IPS DF 4.7 (cell line): ENCODE data around the gene SIAH3.

ENCODE experiments used
- DNase-seq: peaks from one replicate; pipeline ENCODE4 v3.0.0-alpha.2; 2013; ENCODE audit warnings: low spot score; ENCODE audit errors: extremely low read depth

The SIAH3 gene

DNA sequence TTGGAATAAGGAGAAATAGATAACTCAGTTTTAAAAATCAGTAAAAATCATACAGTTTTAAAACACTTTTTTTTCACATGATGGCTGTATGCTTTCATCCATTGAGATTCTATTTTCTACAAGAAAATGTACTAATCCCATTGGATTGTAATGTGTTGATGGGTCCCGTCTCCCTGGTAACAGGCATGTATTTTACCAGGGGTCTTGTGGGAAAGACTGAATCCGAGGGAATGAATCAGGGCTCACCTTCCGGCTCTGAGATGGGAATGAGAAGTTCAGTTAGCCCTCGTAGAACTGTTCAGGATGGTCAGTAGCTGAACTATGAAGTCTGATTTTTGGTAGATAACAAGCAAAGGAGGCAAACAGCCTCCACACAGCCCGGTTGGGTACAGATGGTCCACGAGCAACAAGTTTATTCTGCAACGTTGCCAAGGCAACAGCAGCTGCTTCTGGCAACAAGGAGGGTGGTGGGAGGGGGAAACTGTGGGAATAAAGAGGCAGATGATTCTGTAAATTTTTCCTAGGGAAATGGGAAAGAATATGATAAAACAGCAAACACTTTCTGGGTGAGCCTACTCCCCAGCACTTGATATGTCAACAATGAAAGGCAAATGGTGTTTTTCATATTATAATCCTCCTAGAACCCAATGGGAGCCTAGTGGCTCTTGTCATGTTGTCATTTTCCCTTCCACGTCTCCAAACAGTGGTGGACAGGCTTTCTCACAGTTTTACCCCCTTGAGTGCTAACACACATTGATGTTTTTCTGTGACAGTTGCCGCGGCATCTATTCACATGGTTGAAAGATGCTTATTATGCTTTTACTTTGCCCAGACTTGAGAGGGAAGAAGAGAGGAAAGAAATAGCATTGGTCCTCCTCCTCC lies 12.4 kb upstream of the SIAH3 start:
- no peak for DNase-seq

GRCh38 chr13:45861322-45861721 lies 9.8 kb upstream of the SIAH3 start:
- no peak for DNase-seq

GRCh38 chr13:45860240-45860639 lies 8.7 kb upstream of the SIAH3 start:
- DNase-seq, result no peak

GRCh38 chr13:45859705-45860104 lies 8.2 kb upstream of the SIAH3 start:
- no peak for DNase-seq

GRCh38 chr13:45852494-45852893 lies 941 bp upstream of the SIAH3 start:
- no peak for DNase-seq

- no peak for DNase-seq
Observed at GRCh38 chr13:45851956-45852355, 403 bp upstream of the SIAH3 start.

- no peak for DNase-seq
Observed at GRCh38 chr13:45850027-45850613, 1.4 kb downstream of the SIAH3 start.

- DNase-seq, result no peak
Observed at GRCh38 chr13:45849408-45849807, 2.1 kb downstream of the SIAH3 start.

- no peak for DNase-seq
Observed at GRCh38 chr13:45847554-45848224, 3.9 kb downstream of the SIAH3 start.

DNA sequence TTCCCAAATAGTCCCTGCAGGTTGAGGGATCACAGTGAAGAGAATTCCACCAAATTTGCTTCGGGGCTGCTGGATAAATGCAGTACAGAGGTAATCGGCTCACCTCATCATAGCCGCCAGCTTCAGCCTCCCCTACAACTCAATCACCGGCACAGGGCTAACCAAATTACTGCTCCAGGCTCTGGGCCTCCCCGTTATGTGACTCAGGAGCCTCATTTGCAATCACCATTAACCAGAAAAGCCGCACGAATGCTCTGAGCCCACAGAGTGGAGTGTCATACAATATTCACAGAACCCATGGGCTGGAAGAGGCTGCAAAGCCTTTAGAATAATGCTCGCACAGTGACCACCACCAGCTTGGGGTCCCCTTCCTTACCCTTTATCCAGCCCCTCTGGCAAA lies 4.9 kb downstream of the SIAH3 start:
- DNase-seq, result no peak

DNA sequence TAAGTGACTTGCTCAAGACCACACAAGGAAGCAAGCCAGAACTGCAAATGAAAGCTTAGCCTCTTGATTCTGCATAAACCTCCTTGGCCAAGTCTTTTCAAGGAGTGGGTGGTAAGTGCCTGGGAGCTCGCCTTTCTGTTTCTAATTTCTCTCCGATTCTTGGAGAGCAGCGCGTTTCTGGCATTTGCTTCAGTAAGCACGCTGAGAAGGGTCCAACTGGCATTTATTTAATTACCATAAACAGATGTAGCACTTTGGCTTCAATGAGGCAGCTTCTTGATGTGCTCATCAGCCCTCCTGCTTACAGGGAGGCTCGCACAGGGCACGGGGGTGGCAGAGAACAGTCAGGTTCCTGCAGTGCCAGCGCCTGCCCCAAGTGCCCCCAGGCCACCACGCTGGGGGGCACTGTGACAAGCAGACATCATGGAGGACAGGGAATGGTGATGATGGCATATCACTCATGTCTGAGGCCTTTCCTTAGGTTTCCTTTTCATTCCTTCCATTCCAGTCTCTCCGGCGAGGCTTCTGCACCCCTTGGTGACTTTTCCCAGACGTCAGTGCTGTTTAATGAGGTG lies 13.3 kb downstream of the SIAH3 start:
- no peak for DNase-seq

DNA sequence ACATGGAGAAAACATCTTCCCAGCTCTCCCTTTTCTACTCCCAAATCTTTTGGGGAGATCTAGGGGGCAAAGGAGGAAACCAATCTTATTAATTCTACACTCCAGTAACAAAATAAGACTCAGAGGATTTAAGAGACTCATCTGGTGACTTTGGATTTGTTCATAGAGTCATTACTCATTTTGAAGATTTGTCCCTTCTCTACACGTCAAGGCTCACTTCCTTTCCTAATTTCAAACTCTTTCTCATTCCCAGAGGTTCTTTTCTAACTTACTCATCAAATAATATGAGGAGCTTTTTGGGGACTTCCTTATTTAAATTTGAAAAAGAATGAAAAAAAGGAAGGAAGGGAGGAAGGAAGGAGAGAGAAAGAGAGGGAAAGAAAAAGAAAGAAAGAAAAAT lies 14.4 kb downstream of the SIAH3 start:
- no peak for DNase-seq

DNA sequence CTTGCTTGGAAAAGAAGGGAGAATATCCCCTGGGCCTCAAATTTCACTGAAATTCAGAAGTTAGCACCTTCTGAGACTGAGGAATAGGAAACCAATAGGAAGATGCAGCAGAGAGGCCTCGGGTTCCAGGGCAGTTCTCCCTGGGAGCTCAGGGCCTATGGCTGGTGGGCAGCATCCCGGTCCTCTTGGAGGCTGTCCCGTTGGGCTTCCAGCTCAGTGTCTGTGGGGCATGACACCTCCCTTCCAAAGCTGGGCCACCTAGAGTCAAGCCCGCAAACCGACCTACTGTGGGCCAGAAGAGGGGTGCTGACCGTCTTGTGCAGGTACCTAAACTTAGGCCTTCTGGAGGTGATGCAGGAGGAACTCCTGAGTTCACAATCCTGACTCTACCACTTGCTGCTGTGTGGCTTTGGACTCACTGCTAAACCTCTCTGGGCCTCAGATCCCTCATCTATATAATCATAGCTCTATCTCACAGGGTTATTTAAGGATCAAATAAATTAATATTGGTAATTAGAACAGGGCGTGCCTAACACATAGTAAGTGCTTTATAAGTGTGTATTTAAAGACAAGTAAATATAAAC lies 17.1 kb downstream of the SIAH3 start:
- DNase-seq, result no peak

GRCh38 chr13:45833663-45834375 lies 17.7 kb downstream of the SIAH3 start:
- DNase-seq, result no peak

DNA sequence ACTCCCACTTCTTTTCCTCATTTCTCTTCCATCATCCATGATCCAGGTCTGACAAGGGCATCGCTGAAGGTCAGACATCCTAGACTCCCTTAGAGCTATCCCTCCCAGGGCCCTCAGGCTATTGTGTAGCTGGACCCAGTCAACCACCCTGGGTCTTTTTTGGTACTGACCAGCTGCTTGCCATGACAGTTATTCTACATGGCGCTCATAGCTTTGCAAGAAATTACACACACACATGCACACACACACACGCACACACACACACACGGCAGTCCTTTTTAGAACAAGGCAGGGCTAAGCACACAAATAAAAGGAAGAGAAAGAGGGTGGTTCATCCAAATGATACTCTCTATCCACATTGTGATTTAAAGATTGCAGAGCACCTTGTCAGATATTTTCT lies 18.3 kb downstream of the SIAH3 start:
- DNase-seq, result no peak

DNA sequence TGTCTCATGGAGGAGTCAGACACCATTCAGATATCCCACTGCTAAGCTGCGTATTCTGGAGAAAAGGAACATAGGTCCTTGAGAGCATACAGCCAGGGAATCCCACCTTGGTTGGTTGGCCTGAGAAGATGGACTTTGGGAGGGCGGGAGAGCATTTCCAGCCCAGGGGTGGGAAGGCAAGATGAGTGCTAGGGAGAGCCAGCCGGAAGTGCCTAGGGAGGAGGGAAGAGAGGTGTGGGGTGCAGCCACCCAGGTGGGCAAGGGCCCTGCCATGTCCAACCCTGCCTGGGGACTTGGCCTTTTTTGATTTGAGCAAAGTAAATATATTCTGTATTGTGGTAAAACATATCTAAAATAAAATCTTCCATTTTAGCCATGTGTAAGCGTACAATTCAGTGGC lies 19.7 kb downstream of the SIAH3 start:
- DNase-seq, result no peak

DNA sequence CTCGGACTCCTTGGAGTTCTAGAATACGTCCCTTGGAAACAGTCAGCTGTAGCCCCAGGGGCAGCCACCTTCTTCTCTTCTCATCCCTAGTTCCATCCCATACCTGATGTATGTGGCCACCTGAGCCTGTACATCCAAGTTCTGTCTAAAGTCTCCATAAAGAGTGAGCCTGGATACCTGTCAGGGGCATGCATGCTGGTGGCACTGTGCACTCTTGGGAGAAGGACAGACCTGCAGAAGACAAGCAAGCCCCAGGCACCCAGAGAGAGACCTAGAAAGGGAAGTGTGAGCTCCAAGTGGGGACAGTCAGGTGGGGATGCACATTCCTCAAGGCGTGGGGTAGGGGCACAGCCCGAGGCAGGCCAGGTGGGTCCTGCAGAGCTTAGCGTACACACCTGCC lies 21.4 kb downstream of the SIAH3 start:
- DNase-seq, result no peak

DNA sequence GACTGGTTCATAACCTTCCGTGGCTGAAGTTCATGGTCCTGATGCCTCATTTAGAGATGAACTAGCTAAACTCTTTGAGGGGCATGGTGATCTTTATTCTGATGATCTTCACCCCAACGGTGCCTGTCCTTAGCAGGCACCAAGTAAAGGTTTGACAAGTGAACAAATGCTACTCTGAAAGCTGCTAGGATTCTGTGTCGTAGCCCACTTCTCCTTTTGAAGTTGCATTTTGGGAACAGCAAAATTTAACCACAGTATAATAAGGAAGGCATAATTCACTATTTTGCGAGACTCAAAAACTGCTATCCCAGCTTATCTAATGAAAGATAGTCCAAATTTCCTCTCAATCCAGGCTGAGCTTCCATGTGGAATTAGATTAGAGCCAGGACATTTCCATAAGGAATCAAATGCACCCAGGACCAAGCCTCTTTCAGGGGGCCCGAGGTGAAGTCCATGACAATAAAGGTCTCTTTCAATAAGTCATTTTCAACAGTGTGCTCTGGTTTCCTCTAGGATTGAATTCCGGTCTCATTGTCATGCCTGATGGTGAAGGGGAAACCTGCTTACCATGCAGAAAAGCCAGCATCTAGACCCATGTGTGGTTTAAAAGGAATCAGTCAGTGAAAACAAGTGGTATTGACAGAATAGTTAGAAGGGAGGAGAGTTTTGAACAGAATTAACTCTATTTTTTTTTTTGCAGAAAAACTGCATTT lies 23.1 kb downstream of the SIAH3 start:
- no peak for DNase-seq

- no peak for DNase-seq
Observed at GRCh38 chr13:45827318-45827717, 24.2 kb downstream of the SIAH3 start.

- DNase-seq, result no peak
Observed at GRCh38 chr13:45826731-45827130, 24.8 kb downstream of the SIAH3 start.

DNA sequence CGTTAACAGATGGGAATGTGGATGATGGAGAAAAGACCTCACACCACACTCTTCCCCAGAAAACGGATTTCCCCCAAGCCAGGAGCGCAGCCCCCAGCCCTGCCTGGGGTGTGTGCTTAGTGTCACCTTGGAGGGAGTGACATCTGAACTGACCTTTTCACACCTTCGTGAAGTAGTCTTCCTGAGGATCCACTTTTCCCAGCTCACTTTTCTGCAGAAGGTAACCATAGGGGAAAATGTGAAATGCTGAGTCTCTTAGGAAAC lies 26.2 kb downstream of the SIAH3 start:
- DNase-seq, result no peak
